Keratinocyte (primary cell): ENCODE results near the gene FA2H. TPM values are rescaled to one million over a fixed set of nuclear protein-coding genes. Genes with fewer than 3 reads are reported as not detected.

Source experiments
- DNase-seq: peaks from one replicate; pipeline ENCODE4 v3.0.0-alpha.2; 2011; ENCODE audit warnings: low read depth, missing footprints, low spot score
- FAIRE-seq: peaks from 2 replicates; lab custom pipeline; 2011; peaks lifted over from hg19 to GRCh38; lab: Jason Lieb, UNC
- H2AFZ ChIP-seq: 2 replicates; pipeline ENCODE4 v1.6.0; 2012; ENCODE audit warnings: low read length, control low read depth, inconsistent platforms; ENCODE audit not compliant: control insufficient read depth
- H3K27ac ChIP-seq: 2 replicates; pipeline ENCODE4 v1.5.1; 2011; ENCODE audit warnings: low read length; ENCODE audit not compliant: control insufficient read depth, insufficient read depth
- H3K27me3 ChIP-seq: 3 replicates; pipeline ENCODE4 v1.6.0; 2011; ENCODE audit warnings: low read length; ENCODE audit not compliant: control insufficient read depth, insufficient read depth; ENCODE audit errors: extremely low read depth
- H3K36me3 ChIP-seq, 2 experiments: 2 replicates in 1 of 2; 3 replicates in 1 of 2; pipeline ENCODE4 v1.5.1; 2011; ENCODE audit warnings: low read length in 2 of 2, mild to moderate bottlenecking in 1 of 2; ENCODE audit not compliant: control insufficient read depth in 2 of 2, insufficient read depth in 2 of 2; ENCODE audit errors: extremely low read depth in 1 of 2
- H3K4me1 ChIP-seq: 3 replicates; pipeline ENCODE4 v1.5.1; 2011; ENCODE audit warnings: low read length; ENCODE audit not compliant: control insufficient read depth, insufficient read depth; ENCODE audit errors: extremely low read depth
- H3K4me2 ChIP-seq: 3 replicates; pipeline ENCODE4 v1.6.0; 2011; ENCODE audit warnings: low read depth, low read length; ENCODE audit not compliant: control insufficient read depth, insufficient read depth; ENCODE audit errors: extremely low read depth
- H3K4me3 ChIP-seq, 3 experiments: fragments of 200-600 bp in 1 of 3; sonication (generic) in 1 of 3; 2 replicates in 2 of 3; 3 replicates in 1 of 3; pipeline ENCODE4 v1.5.1; 2011 to 2016; ENCODE audit warnings: low read length in 3 of 3, mild to moderate bottlenecking in 3 of 3, control low read depth in 2 of 3, inconsistent platforms in 1 of 3, low read depth in 1 of 3, mixed read lengths in 1 of 3, mixed run types in 1 of 3, moderate library complexity in 1 of 3; ENCODE audit not compliant: control insufficient read depth in 2 of 3, insufficient read depth in 2 of 3; ENCODE audit errors: extremely low read depth in 1 of 3
- H3K79me2 ChIP-seq: 2 replicates; pipeline ENCODE4 v1.6.0; 2012; ENCODE audit warnings: low read length; ENCODE audit not compliant: control insufficient read depth, insufficient read depth
- H3K9ac ChIP-seq: 3 replicates; pipeline ENCODE4 v1.6.0; 2011; ENCODE audit warnings: low read length; ENCODE audit not compliant: control insufficient read depth, insufficient read depth; ENCODE audit errors: extremely low read depth
- H3K9me1 ChIP-seq: 3 replicates; pipeline ENCODE4 v1.6.0; 2011; ENCODE audit warnings: low read length; ENCODE audit not compliant: control insufficient read depth, insufficient read depth; ENCODE audit errors: extremely low read depth
- H3K9me3 ChIP-seq: 2 replicates; pipeline ENCODE4 v1.5.1; 2012; ENCODE audit warnings: low read depth, low read length; ENCODE audit not compliant: control insufficient read depth
- H4K20me1 ChIP-seq: 3 replicates; pipeline ENCODE4 v1.6.0; 2011; ENCODE audit warnings: low read length; ENCODE audit not compliant: control insufficient read depth, insufficient read depth; ENCODE audit errors: extremely low read depth
- CTCF ChIP-seq, 3 experiments: IDR thresholded peaks in 1 of 3; conservative IDR thresholded peaks in 1 of 3; optimal IDR thresholded peaks in 1 of 3; 2 replicates in 2 of 3; 3 replicates in 1 of 3; pipeline versions ENCODE3 to v1.5.1; 2011; ENCODE audit warnings: low read length in 3 of 3, mild to moderate bottlenecking in 3 of 3, moderate library complexity in 2 of 3, control low read depth in 1 of 3, inconsistent platforms in 1 of 3; ENCODE audit not compliant: insufficient read depth in 2 of 3; ENCODE audit errors: extremely low read depth in 1 of 3
- EZH2 ChIP-seq: IDR thresholded peaks from one replicate; pipeline ENCODE4 v1.6.1; 2012; ENCODE audit warnings: inconsistent platforms, mild to moderate bottlenecking, low read length, moderate library complexity
- dilution Hi-C: fragments of 300-500 bp; cut with MboI; formaldehyde crosslinking; loops from one replicate; pipeline ENCODE4 v1.7.0; 2020; ENCODE audit warnings: low sequenced_read_pairs; ENCODE audit not compliant: extremely low pct_ligation_motif_present
- polyA plus RNA-seq, 5 experiments: library from polyadenylated mRNA; depleted of rRNA in 3 of 5; stranded (reverse) in 3 of 5; stranded (forward) in 1 of 5; unstranded in 1 of 5; fragments of >200 nt; gene quantifications; 1 replicate in 1 of 5; 2 replicates in 3 of 5; 3 replicates in 1 of 5; pipeline versions ENCODE4 v1.2.1 to v1.2.3, GENCODE V29; 2011 to 2012; ENCODE audit warnings: missing spikeins in 2 of 5, low read depth in 1 of 5, low replicate concordance in 1 of 5

Gene FA2H
- polyA plus RNA-seq, 1 donor (not counting 4 experiments of a cell fraction or from before 2014, with no cell fraction given) = 0.16 TPM

GRCh38 chr16:74734361-74735161, 40.1 kb downstream of the FA2H start:
- Histone ChIP-seq H3K9ac (no peak overlapping the region), H3K4me1 (peaks cover 35% of the 10 kb centered on the region), H3K9me1 (no peaks in the 10 kb centered on the region), H3K27me3 (no peaks in the 10 kb centered on the region), H3K4me3 (no peak overlapping the region), H3K4me2 (no peak overlapping the region), H3K9me3 (no peaks in the 10 kb centered on the region), H3K36me3 (no peaks in the 10 kb centered on the region), H3K27ac (no peak overlapping the region), H2AFZ (no peak overlapping the region), H3K79me2 (no peaks in the 10 kb centered on the region), H4K20me1 (no peaks in the 10 kb centered on the region)
- TF ChIP-seq CTCF (optimal IDR thresholded peaks at IDR 0.05 in 1 of 3, IDR thresholded peaks at IDR 0.05 in 1 of 3, conservative IDR thresholded peaks at IDR 0.05 in 1 of 3; ENCODE audit: extremely low read depth in 1 of 3, insufficient read depth in 2 of 3, low read length in 3 of 3) = no peak
- TF ChIP-seq EZH2 = no peak
- FAIRE-seq (no peak), DNase-seq (no peak)
- dilution Hi-C loops = no loop called here

DNA sequence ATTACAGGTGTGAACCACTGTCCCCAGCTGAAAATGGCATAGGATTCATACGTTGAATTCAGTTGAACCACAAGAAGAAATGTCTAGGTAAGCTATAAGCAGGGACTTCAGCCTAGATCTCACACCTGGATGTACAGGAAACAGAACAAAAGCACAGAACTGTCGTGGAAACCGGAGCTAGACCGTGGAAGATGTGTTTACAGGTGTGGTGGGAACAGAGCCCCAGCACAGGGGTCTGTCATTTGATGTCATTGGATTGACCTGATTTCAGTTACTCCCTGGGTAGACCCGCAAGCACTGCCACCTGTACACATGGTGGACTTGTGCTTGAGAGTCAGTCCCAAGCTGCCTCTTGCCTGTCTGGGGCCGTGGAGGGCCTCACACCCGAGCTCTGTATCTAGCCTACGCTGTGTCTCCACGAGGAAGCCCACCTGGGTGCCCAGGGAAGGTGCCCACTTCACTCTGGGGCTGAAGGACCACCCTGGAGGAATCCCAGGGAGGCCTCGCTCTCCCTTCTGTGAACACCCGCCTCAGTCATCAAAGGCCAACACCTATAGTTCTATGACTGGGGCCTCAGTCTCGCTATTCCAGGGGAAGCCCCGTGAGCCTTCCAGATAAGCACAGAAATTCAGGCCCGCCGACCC, 41.8 kb downstream of the FA2H start:
- Histone ChIP-seq H3K4me3 (no peak overlapping the region), H4K20me1 (no peaks in the 10 kb centered on the region), H3K79me2 (no peaks in the 10 kb centered on the region), H3K4me1 (peaks cover 34% of the 10 kb centered on the region), H3K4me2 (no peak overlapping the region), H3K36me3 (no peaks in the 10 kb centered on the region), H3K9me3 (no peaks in the 10 kb centered on the region), H3K9ac (no peak overlapping the region), H3K27me3 (no peaks in the 10 kb centered on the region), H3K27ac (no peak overlapping the region), H2AFZ (no peak overlapping the region), H3K9me1 (no peaks in the 10 kb centered on the region)
- FAIRE-seq (no peak), DNase-seq (no peak)
- TF ChIP-seq EZH2 = no peak
- TF ChIP-seq CTCF (optimal IDR thresholded peaks at IDR 0.05 in 1 of 3, IDR thresholded peaks at IDR 0.05 in 1 of 3, conservative IDR thresholded peaks at IDR 0.05 in 1 of 3; ENCODE audit: extremely low read depth in 1 of 3, insufficient read depth in 2 of 3, low read length in 3 of 3) = no peak
- dilution Hi-C loops = no loop called here
